MM.1S (cell line): ENCODE results near the gene FMN1.

Experiments
- DNase-seq: peaks from one replicate; pipeline ENCODE4 v3.0.0-alpha.2; 2015
- H2AFZ ChIP-seq: fragments of 300-600 bp; sonication (generic); 2 replicates; pipeline ENCODE4 v1.6.0; 2016; ENCODE audit warnings: antibody characterized with exemption, low read length
- H3F3A ChIP-seq: fragments of 300-600 bp; sonication (generic); 2 replicates; pipeline ENCODE4 v1.6.1; 2016; ENCODE audit warnings: mild to moderate bottlenecking, antibody characterized with exemption, low read length, moderate library complexity, mixed read lengths; ENCODE audit not compliant: insufficient read depth
- H3K27ac ChIP-seq: fragments of 300-600 bp; sonication (generic); 2 replicates; pipeline ENCODE4 v1.5.1; 2016; ENCODE audit warnings: mild to moderate bottlenecking, low read length
- H3K27me3 ChIP-seq: fragments of 300-600 bp; sonication (generic); replicated peaks from 2 replicates; pipeline ENCODE4 v1.6.0; 2016; ENCODE audit warnings: low read length; ENCODE audit not compliant: insufficient read depth
- H3K36me3 ChIP-seq: fragments of 300-600 bp; sonication (generic); replicated peaks from 2 replicates; pipeline ENCODE4 v1.6.1; 2016; ENCODE audit warnings: mild to moderate bottlenecking, low read length, mixed read lengths; ENCODE audit not compliant: insufficient read depth
- H3K4me1 ChIP-seq: fragments of 300-600 bp; sonication (generic); 2 replicates; pipeline ENCODE4 v1.6.1; 2016; ENCODE audit warnings: low read length, mixed read lengths
- H3K4me2 ChIP-seq: fragments of 300-600 bp; sonication (generic); 2 replicates; pipeline ENCODE4 v1.6.0; 2016; ENCODE audit warnings: low read depth, low read length
- H3K4me3 ChIP-seq: fragments of 300-600 bp; sonication (generic); 2 replicates; pipeline ENCODE4 v1.5.1; 2016; ENCODE audit warnings: low read length, mixed read lengths
- H3K79me2 ChIP-seq: fragments of 300-600 bp; sonication (generic); 2 replicates; pipeline ENCODE4 v1.6.1; 2016; ENCODE audit warnings: mixed run types, low read length, mixed read lengths
- H3K9ac ChIP-seq: fragments of 300-600 bp; sonication (generic); 2 replicates; pipeline ENCODE4 v1.6.1; 2016; ENCODE audit warnings: low read length, mixed read lengths
- H3K9me2 ChIP-seq: fragments of 300-600 bp; sonication (generic); replicated peaks from 2 replicates; pipeline ENCODE4 v1.6.1; 2016; ENCODE audit warnings: mild to moderate bottlenecking, low read length, mixed read lengths; ENCODE audit not compliant: insufficient read depth
- H3K9me3 ChIP-seq: fragments of 300-600 bp; sonication (generic); replicated peaks from 2 replicates; pipeline ENCODE4 v1.6.1; 2016; ENCODE audit warnings: mild to moderate bottlenecking, low read length, mixed read lengths; ENCODE audit not compliant: insufficient read depth
- H4K20me1 ChIP-seq: fragments of 300-600 bp; sonication (generic); 2 replicates; pipeline ENCODE4 v1.6.1; 2016; ENCODE audit warnings: mild to moderate bottlenecking, low read length, moderate library complexity, mixed read lengths; ENCODE audit not compliant: insufficient read depth
- CTCF ChIP-seq: fragments of 300-600 bp; sonication (generic); IDR thresholded peaks from 2 replicates; pipeline ENCODE4 v1.5.1; 2016; ENCODE audit warnings: antibody characterized with exemption, low read length, mixed read lengths
- EZH2 ChIP-seq: fragments of 300-600 bp; sonication (generic); optimal IDR thresholded peaks from 2 replicates; pipeline ENCODE3; 2017; ENCODE audit warnings: low read depth, mild to moderate bottlenecking, antibody characterized with exemption, low read length, mixed read lengths
- EZH2phosphoT487 ChIP-seq: fragments of 300-600 bp; sonication (generic); IDR thresholded peaks from 2 replicates; pipeline ENCODE4 v1.6.1; 2018; ENCODE audit warnings: antibody characterized with exemption, low read length

The FMN1 gene

GRCh38 chr15:32817577-32817976, 376.9 kb downstream of the FMN1 start:
- Histone ChIP-seq H3K4me2 (no peak overlapping the region), H3F3A (no peaks in the 10 kb centered on the region), H3K4me1 (0 out of 2 replicates have a peak, but pooled peaks cover 4% of the 10 kb centered on the region), H3K9ac (no peak overlapping the region), H2AFZ (no peak overlapping the region), H3K36me3 (no peaks in the 10 kb centered on the region), H3K4me3 (no peak overlapping the region), H3K27ac (no peak overlapping the region), H3K9me3 (no peaks in the 10 kb centered on the region), H3K79me2 (no peaks in the 10 kb centered on the region), H3K9me2 (no peaks in the 10 kb centered on the region), H3K27me3 (no peaks in the 10 kb centered on the region), H4K20me1 (no peaks in the 10 kb centered on the region)
- DNase-seq, result no peak
- TF ChIP-seq CTCF (no peak), EZH2 (no peak), EZH2phosphoT487 (no peak)

GRCh38 chr15:32807331-32807730, 387.2 kb downstream of the FMN1 start:
- no peak for DNase-seq
- no peaks in the 10 kb centered on the region for H4K20me1 ChIP-seq
- H3K4me2 ChIP-seq, result no peak overlapping the region
- 0 out of 2 replicates have a peak, but pooled peaks cover 4% of the 10 kb centered on the region for H3K36me3 ChIP-seq
- H3K9me3 ChIP-seq, result no peaks in the 10 kb centered on the region
- H3K27me3 ChIP-seq, result no peaks in the 10 kb centered on the region
- H3K4me1 ChIP-seq, result no peaks in the 10 kb centered on the region
- H3K9ac ChIP-seq, result no peak overlapping the region
- no peak overlapping the region for H3K27ac ChIP-seq
- H3K79me2 ChIP-seq, result no peaks in the 10 kb centered on the region
- no peak overlapping the region for H2AFZ ChIP-seq
- no peaks in the 10 kb centered on the region for H3K9me2 ChIP-seq
- H3F3A ChIP-seq, result no peaks in the 10 kb centered on the region
- TF ChIP-seq EZH2phosphoT487 (no peak), CTCF (no peak), EZH2 (no peak)
- H3K4me3 ChIP-seq, result no peak overlapping the region

GRCh38 chr15:32803631-32804030, 390.9 kb downstream of the FMN1 start:
- peaks cover 4% of the 10 kb centered on the region; the same call in 1 of the 2 replicates for H3K36me3 ChIP-seq
- no peak overlapping the region for H3K4me2 ChIP-seq
- H3K4me1 ChIP-seq, result no peaks in the 10 kb centered on the region
- TF ChIP-seq CTCF (no peak), EZH2 (no peak), EZH2phosphoT487 (no peak)
- H3F3A ChIP-seq, result no peaks in the 10 kb centered on the region
- no peak overlapping the region for H2AFZ ChIP-seq
- no peak overlapping the region for H3K27ac ChIP-seq
- H3K79me2 ChIP-seq, result no peaks in the 10 kb centered on the region
- no peaks in the 10 kb centered on the region for H3K9me3 ChIP-seq
- H4K20me1 ChIP-seq, result no peaks in the 10 kb centered on the region
- no peak overlapping the region for H3K4me3 ChIP-seq
- no peak overlapping the region for H3K9ac ChIP-seq
- no peaks in the 10 kb centered on the region for H3K27me3 ChIP-seq
- DNase-seq, result no peak
- no peaks in the 10 kb centered on the region for H3K9me2 ChIP-seq
